Hepatic stellate cell (primary cell): ENCODE results near the gene P2RX1.

Source experiments
- DNase-seq: peaks from one replicate; pipeline ENCODE4 v3.0.0; 2011; ENCODE audit warnings: low spot score

P2RX1 gene

DNA sequence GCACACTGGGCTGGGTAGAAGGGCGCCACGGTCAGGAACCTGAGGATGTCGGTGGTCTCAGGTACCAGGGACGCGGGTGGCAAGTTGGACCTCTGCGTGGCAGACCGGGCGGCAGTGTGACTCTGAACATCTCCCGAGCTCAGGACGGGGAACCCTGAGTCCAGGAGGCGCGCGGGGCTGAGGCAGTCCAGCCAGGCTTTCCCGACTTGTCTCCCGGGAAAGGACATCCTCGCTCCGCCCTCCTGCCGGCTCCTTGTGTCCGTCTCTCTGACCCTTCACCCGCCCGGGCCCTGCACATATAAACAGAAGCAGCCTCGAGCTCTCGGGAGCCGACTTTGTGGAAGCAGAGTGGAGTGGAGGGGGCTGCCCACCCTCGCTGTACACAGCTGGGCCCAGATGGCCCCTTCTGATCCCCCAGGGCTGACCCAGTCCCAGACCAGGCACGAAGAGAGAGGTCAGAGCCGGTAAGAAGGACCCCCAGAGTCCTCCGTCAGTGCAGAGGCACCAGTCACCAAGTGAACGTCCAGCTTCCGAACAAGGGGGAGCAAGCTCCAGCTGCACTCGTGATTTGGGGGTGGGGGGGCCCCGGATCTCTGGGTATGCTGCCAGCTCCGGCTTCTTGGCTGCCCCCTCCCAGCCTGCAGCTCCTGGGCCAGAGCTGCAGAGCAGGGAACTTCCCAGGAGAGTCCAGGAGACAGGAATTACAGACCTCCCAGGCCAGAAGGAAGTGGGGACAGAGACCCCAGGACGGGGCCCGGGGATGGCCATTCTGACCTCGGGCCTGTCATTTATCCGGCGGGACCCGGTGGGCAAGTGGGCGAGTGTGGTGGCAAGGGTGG lies 8.5 kb upstream of the P2RX1 start:
- DNase-seq: no peak

DNA sequence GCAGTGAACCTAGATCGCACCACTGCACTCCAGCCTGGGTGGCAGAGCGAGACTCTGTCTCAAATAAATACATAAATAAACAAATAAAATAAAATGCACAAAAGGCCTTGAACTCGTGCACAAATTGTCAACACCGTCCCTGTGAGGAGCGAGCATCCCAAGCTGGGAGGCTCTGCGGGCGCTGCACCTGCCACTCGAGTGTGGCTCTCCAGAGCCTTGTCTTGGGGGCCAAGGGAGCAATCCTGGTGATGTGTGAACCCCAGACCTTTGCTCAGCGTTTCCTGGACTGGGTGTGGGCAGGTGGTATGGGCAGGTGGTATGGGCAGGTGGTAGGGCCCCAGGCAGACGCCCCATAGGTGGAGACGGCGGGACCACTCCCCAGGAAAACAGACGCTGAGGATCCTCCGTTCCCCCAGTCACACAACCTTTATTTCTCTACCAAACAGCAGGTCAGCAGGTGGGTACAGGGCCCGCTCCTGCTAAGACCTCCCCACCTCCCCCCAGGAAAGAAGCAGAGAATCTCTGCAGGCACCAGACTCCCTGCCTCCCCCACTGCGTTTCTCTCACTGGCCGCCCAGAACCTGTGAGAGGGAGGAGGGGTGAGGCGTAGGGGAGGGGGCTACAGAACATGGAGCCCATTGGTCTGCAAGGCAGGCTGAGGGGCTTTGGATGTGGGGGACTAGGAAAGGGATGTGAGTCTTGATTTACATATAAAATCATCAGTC lies 7.4 kb upstream of the P2RX1 start:
- DNase-seq: no peak

- no peak for DNase-seq
Measured at GRCh38 chr17:3922765-3923164, 6.5 kb upstream of the P2RX1 start.

DNA sequence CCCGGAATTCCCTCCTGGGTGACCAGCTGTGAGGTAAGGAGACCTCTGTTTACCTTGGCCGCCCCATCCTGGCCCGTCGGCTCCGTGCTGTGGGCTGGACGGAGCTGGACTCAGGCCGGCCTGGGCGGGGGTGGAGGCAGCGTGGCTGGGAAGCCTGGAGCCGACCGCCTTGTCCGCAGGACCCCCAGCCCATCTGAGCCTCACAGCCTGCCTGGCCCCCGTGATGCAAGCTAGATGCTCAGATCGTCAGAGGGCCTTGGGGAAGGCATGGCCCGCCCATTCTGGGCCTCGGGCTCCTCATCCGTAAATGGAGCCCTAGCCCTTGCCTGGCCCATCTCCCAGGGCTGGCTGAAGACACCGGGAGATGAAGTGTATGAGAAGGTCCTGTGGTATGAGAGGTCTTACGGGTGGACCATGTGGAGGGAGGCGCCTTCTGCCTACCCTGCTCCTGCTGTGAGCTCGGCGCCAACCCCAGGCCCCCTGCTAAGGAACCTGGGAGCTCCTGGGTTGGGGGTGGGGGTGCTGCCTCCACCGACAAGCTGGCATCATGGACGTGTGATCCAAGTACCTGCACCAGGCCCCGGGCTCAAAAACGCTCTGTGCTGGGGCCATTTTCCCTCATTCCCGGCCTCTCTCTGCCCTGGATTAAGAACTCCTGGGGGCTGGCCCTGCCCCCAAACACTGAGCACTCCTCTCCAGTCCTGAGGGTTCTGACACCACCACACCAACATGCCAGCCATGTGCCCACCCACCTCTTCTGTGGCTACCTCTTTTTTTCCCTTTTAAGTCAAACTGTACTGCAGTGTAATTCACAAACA lies 5.4 kb upstream of the P2RX1 start:
- DNase-seq: no peak

GRCh38 chr17:3921006-3921405 lies 4.7 kb upstream of the P2RX1 start:
- DNase-seq: no peak

DNA sequence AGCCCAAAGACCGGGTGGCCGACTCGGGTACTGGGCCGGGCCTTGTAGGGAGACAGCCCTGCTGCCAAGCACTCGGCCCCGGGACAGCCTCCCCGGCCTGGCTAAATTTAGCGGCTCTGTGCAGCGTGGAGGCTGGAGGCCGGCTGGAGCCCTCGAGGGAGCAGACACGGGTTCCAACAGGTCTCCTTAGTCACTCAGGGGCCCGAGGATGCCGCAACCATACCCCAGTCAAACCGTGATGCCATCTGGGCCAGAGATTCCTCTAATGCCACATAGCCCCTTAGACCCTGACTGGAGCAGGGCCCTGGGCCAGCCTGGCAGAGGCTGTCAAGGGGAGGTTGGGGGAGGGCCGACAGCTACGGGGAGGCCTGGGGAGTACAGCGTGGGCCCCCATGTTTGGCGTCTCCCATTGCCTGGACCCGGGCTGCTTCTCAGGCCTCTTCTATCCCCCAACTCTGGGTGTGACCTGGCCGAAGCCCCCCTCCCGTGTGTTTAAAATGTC lies 2.9 kb upstream of the P2RX1 start:
- no peak for DNase-seq

DNA sequence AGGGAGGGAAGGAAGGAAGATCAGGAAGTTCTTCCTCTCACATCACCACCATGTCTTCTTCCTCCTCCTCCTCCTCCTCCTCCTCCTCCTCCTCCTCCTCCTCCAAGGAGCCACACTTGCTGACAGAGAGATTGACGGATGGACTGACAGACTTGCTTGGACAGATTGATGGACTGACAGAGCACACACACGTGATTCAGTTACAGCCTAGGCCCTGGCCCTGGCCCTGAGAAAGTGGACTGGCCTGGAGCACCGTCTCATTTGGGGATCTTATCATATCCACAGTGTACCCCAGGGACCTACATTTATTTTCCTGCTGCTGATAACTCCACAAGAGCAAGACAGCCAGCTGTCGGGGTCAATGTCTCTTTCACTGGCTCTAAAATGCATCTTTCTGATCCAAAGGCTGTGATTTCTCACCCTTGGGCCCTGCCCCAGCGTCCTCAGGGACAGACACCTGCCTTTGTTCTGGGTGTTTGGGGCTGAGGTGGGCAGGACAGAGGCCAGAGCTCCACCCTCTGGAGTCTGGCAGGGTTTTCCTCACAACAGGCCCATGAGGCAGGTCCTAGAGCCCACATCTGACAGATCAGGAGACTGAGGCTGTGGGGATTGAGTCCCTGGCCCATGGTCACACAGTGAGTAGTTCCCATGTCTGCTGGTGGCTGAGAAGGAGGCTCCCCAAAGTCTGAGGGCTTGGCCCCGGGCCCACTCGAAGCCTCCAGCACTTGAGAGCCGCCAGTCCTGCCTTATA lies 2.3 kb upstream of the P2RX1 start:
- no peak for DNase-seq

- DNase-seq: peak; percentile 53
Measured at GRCh38 chr17:3917391-3917931, 1.2 kb upstream of the P2RX1 start.

GRCh38 chr17:3916825-3917224 lies 560 bp upstream of the P2RX1 start:
- no peak for DNase-seq

- no peak for DNase-seq
Measured at GRCh38 chr17:3915581-3915994, 677 bp downstream of the P2RX1 start.

GRCh38 chr17:3914312-3914670 lies 2.0 kb downstream of the P2RX1 start:
- no peak for DNase-seq

DNA sequence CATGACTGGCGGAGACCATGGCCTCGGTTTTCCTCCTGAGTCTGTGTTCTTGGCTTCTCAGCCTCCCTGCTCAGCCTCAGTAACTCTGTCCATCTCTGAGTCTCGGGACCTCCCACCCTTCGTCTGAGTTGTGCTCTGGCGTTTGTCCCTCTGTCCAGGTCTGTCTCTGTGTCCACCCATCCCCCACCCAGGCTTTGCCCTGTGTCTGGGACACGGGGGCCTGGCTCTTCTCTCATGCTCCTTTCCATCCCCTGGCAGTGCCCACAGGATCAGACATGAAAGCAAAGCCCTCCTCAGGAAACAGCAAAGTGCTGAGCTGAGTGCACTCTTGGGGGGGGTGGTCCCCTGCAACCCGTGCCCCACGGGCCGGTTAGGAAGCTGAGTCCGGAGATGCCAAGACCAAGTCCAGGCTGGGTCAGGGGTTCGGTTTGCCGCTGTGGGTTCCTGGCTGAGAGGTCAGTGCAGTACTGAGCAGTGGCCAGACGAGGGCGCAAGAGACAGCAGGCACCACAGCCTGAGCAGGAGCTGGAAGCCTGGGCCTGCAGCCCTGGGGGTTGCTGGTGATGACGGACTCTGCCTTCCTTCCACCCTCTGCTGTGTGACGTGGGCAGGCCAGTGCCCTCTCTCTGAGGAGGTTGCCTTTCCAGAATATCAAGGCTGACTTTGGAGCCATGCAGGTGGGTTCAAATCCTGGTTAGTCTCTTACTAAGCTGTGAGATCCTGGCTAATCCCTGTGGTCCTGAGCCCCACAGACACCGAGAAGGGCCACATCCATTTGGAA lies 2.5 kb downstream of the P2RX1 start:
- DNase-seq: peak; percentile 90

DNA sequence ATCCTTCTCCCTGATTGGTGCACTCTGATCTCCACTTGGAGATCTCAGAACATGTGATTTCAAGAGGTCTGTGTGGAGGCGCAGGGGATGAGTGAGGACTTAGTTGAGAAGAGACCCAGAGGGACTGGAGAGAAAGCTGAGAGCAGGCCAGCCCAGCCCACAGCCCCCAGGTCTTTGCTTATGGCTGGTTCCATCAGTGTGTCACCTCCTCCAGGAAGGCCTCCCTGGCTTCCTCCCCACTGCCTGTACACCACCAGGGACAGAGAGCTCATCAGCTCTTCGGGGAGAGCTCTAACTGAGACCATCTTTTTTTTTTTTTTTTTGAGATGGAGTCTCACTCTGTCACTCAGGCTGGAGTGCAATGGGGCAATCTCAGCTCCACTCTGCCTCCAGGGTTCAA lies 3.4 kb downstream of the P2RX1 start:
- no peak for DNase-seq

GRCh38 chr17:3911271-3912053 lies 4.8 kb downstream of the P2RX1 start:
- DNase-seq: no peak

- no peak for DNase-seq
Measured at GRCh38 chr17:3910420-3911270, 5.6 kb downstream of the P2RX1 start.

DNA sequence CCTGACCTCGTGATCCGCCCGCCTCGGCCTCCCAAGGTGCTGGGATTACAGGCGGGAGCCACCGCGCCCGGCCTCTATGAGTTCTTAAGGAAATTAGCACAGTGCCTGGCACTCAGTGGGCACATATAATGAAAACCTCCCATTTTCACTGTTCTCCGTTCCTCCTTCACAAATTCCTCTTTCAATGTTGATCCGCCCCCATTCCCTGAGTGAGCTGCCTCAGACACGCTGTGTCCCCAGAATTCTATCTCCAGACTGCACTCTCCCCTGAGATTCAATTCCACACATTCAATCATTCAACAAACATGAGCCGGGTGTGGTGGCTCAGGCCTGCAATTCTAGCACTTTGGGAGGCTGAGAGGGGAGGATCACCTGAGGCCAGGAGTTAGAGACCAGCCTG lies 7.0 kb downstream of the P2RX1 start:
- DNase-seq: no peak

DNA sequence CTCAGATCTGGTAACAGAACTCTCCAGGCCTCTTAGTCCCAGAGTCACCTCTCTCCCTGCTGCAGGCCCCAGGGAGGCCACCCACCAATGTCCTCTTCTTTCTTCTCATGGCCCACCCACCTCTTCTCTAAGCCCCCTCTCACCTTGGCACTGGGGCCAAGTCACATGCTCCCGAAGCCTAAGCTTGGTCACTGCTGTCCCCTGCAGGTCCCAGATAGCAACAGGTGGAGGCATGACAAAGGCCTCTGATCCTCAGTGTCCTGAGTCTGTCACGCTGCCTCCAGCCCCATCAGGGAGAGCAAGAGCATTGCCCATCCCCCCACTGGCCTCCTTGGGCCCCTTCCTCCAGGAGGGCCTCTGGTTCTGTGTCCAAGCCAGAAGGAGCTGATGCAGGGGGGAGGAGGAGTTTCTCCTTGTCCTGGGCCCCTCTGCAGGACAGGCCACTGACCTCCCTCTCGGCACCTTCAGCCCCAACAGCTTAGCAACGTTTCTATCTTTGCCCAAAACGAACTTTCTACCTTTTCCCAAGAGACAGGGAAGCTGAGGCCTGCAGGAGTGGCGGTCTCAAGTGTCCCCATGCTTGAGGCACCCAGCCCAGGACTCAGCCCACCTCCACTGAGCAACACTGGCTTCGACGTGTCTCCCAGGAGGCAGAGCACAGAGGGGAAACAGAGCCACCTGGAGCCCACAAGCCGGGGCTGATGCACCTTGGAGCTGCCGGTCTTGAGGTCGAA lies 8.6 kb downstream of the P2RX1 start:
- no peak for DNase-seq

DNA sequence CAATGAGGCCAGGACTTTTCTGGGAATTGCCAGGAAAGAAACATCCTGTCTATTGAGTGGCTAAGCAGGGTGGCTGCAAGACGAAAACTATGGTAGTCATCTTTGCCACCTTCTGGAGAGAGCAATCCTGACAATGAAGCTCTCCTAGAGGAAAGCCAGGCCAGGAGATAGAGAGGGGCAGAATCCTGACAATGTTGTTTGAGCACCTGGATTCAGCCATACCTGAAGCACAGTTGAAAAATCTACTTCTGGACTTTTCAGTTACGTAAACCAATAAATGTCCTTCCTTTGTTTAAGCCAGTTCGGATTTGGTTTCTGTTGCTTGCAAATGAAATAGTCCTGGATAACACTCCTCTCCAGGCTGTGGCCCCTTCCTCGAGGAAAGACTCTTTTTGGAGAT lies 9.4 kb downstream of the P2RX1 start:
- DNase-seq: no peak
